WTC11 (cell line): ENCODE results near the gene ZFYVE28.

ENCODE experiments used
- NFYB ChIP-seq: sonication (generic); formaldehyde crosslinking; conservative IDR thresholded peaks from 2 replicates; pipeline ENCODE4 v1.8.0; 2022; ENCODE audit warnings: low read depth, missing genetic modification reagents
- USF2 ChIP-seq: sonication (generic); formaldehyde crosslinking; IDR thresholded peaks from 2 replicates; pipeline ENCODE4 v1.8.1; 2023; ENCODE audit warnings: mild to moderate bottlenecking, missing genetic modification reagents, moderate library complexity

GRCh38 chr4:2368746-2369437 lies 49.6 kb downstream of the ZFYVE28 start:
- TF ChIP-seq USF2 (CRISPR knock-in tag) (no peak), NFYB (CRISPR knock-in tag) (no peak)
